MCF 10A (cell line): ENCODE measurements around the gene IFNA4. TPM values are rescaled to one million over a fixed set of nuclear protein-coding genes. Genes with fewer than 3 reads are reported as not detected.

Source experiments
- BruUV-seq: library from RNA; stranded (reverse); fragments of 400-500 nt; replicated peaks from 2 replicates; lab custom pipeline; 2021; lab: Mats Ljungman, UMichigan
- CTCF ChIA-PET: fragments of 300-600 bp; sonication (Branson Sonifier 250); formaldehyde crosslinking; extraction: SDS; loops from one replicate; lab custom pipeline; 2021; ENCODE audit warnings: antibody characterized with exemption, inconsistent platforms; lab: Yijun Ruan, JAX
- POLR2A ChIA-PET: fragments of 300-600, 350-650 bp; sonication (Branson Sonifier 250); formaldehyde crosslinking; extraction: SDS; loops from one replicate; lab custom pipeline; 2020; ENCODE audit warnings: antibody characterized with exemption, inconsistent platforms; lab: Yijun Ruan, JAX
- DNase-seq: peaks from one replicate; pipeline ENCODE4 v3.0.0-alpha.2; 2018; ENCODE audit not compliant: unreplicated experiment
- H3K27ac Mint-ChIP-seq: one replicate; pipeline ENCODE4 v1.8.0; 2022; ENCODE audit warnings: mild to moderate bottlenecking, low read depth, mixed read lengths; ENCODE audit not compliant: unreplicated experiment
- H3K27me3 Mint-ChIP-seq: one replicate; pipeline ENCODE4 v1.8.0; 2022; ENCODE audit warnings: mixed read lengths; ENCODE audit not compliant: insufficient read depth, unreplicated experiment
- H3K36me3 Mint-ChIP-seq: one replicate; pipeline ENCODE4 v1.8.0; 2022; ENCODE audit warnings: mild to moderate bottlenecking, moderate library complexity, mixed read lengths; ENCODE audit not compliant: insufficient read depth, unreplicated experiment
- H3K4me1 Mint-ChIP-seq: one replicate; pipeline ENCODE4 v1.8.0; 2022; ENCODE audit warnings: mixed read lengths; ENCODE audit not compliant: insufficient read depth, unreplicated experiment
- H3K4me3 Mint-ChIP-seq: one replicate; pipeline ENCODE4 v1.8.0; 2022; ENCODE audit warnings: mild to moderate bottlenecking, moderate library complexity, mixed read lengths; ENCODE audit not compliant: unreplicated experiment
- H3K9me3 Mint-ChIP-seq: one replicate; pipeline ENCODE4 v1.8.0; 2022; ENCODE audit warnings: mixed read lengths; ENCODE audit not compliant: unreplicated experiment
- CTCF ChIP-seq: fragments of 200-600 bp; IDR thresholded peaks from one replicate; pipeline ENCODE4 v1.8.0; 2022; ENCODE audit warnings: antibody characterized with exemption, mild to moderate bottlenecking; ENCODE audit not compliant: unreplicated experiment
- intact Hi-C: fragments of 100-400 bp; cut with micrococcal nuclease; formaldehyde crosslinking; loops from 2 replicates; pipeline ENCODE4 v1.14.1; 2022
- total RNA-seq: library from RNA; stranded (reverse); gene quantifications from 2 replicates; pipeline ENCODE4 v1.2.3, GENCODE V29; 2022

IFNA4 gene
- total RNA-seq, 1 experiment from 2014 or later = not detected

DNA sequence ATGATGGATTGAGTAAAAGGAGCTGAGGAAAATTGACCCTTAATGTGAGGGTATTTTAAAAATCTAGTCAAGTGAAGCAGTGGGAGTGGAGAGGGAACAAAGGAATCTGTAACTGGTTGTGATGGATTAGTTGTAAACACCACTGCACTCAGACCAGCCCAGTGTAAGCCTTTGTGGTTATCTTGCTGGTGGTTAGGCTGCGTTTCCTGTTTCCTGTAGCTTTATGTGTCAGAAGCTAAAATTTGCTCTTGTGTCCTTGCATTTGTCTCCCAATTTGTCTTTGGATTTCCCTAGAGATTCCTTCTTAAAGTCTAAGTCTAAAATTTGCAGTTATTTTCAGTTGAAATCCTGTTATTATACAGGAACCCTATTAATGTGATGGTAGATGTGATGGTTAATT is 27.2 kb downstream of the IFNA4 start:
- Mint-ChIP-seq H3K9me3 (no peaks in the 10 kb centered on the region), H3K27me3 (peaks cover 60% of the 10 kb centered on the region), H3K27ac (no peak overlapping the region), H3K36me3 (no peaks in the 10 kb centered on the region), H3K4me3 (no peak overlapping the region), H3K4me1 (no peaks in the 10 kb centered on the region)
- TF ChIP-seq CTCF = no peak
- POLR2A ChIA-PET = no interaction called here
- BruUV-seq = no TSS peak
- CTCF ChIA-PET = no interaction called here
- intact Hi-C loops = no loop called here
- DNase-seq = no peak

DNA sequence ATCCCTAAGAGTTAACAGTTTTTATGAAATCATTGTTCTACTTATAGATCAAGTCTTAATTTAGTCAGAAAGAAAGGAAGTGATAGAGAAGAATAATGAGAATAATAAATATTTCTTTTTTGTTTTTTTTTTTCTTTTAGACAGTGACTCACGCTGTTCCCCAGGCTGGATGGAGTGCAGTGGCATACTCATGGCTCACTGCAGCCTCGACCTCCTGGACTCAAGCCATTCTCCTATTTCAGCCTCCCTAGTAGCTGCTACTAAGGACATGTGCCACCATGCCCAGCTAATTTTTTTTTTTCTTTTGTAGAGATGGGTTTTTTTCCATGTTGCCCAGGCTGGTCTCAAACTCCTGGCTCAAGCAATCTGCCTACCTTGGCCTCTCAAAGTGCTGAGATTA is 31.9 kb downstream of the IFNA4 start:
- Mint-ChIP-seq H3K9me3 (no peaks in the 10 kb centered on the region), H3K27me3 (peaks cover 23% of the 10 kb centered on the region), H3K27ac (no peak overlapping the region), H3K4me1 (peaks cover 6% of the 10 kb centered on the region), H3K36me3 (no peaks in the 10 kb centered on the region), H3K4me3 (no peak overlapping the region)
- no TSS peak for BruUV-seq
- ChIA-PET CTCF (interaction anchor here (0.6 to 0.7 kb wide), 2 partner anchors 338 to 1296 kb away, joined by 3 read pairs; no protein-coding TSS in a partner anchor), POLR2A (no interaction called here)
- peak; percentile 10 for DNase-seq
- intact Hi-C loops = no loop called here
- no peak for TF ChIP-seq CTCF

DNA sequence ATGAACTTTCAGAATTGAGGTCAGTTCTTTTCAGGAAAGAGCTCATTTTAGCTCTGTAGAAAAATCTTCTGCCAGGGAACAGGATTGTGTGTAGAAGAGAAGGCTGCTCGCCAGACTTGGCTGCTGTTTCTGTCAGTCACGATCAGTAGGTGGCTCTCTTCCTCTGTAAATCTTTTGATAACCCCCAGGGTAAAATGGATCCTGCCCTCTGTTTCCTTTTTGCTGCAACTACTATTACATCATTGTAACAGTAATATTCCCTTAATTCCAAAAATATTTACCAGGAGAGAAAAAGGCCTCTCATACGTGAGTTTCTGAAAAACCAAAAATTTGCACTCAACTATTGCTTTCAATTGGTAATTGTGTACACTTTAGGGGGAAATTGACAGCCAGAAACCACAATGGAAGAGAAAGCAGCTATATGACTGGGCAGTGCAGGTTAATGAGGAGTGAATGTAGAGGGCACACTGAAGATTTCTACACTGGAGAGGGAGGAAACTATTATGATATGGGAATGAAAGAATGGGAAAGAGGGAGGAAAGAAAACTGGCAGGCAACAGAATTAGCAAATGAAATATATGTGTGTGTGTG is 33.3 kb downstream of the IFNA4 start:
- peaks cover 6% of the 10 kb centered on the region for H3K4me1 Mint-ChIP-seq
- BruUV-seq = no TSS peak
- TF ChIP-seq CTCF = no peak
- no peaks in the 10 kb centered on the region for H3K9me3 Mint-ChIP-seq
- intact Hi-C loops = no loop called here
- no peak overlapping the region for H3K27ac Mint-ChIP-seq
- peak; percentile 32 for DNase-seq
- peaks cover 18% of the 10 kb centered on the region for H3K27me3 Mint-ChIP-seq
- ChIA-PET CTCF (interaction anchor here (0.6 to 1.0 kb wide), 5 partner anchors 13 to 403 kb away, joined by 3 to 5 read pairs (median 3); partner anchors contain the start of gene IFNW1), POLR2A (no interaction called here)
- no peaks in the 10 kb centered on the region for H3K36me3 Mint-ChIP-seq
- H3K4me3 Mint-ChIP-seq = no peak overlapping the region

DNA sequence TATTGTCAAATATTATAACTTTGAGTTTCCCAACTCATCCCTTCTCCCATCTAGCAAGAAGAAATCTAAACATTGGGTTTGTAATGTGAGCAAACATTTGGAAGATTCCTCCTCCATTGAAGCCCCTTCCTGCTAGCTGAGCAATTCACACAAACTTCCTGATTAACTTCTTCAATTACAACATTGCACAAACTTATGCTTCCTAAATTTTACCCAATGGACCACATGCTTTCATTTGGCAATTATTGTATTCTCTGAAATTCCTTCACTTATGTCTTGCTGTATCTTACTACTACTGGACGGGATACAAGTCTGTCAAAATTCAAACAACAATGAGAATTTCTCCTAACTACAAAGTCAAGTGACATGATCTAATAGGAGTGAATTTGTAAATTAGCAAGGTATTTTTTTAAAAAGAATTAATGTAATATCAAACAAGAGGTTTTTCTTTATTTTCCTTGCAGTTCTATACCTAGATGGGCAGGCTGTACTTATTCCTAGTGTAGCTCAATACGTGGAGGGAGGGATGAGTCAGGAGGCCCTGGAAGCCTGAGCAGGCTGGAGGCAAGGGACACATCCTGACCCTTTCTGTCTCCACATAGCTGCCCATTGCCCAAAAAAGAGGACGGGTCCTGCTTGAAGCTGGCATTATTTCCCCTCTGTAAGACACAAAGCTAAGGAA is 33.9 kb downstream of the IFNA4 start:
- Mint-ChIP-seq H3K9me3 (no peaks in the 10 kb centered on the region), H3K36me3 (no peaks in the 10 kb centered on the region), H3K27me3 (peaks cover 12% of the 10 kb centered on the region), H3K27ac (no peak overlapping the region), H3K4me1 (peaks cover 6% of the 10 kb centered on the region), H3K4me3 (no peak overlapping the region)
- CTCF ChIA-PET = interaction anchor here (0.6 to 1.0 kb wide), 5 partner anchors 12 to 893 kb away, joined by 3 to 5 read pairs (median 3); partner anchors contain the start of gene IFNW1
- POLR2A ChIA-PET = no interaction called here
- BruUV-seq = no TSS peak
- DNase-seq = peak; percentile 2
- intact Hi-C loops = no loop called here
- TF ChIP-seq CTCF = no peak
